AG08396 (cell line): ENCODE data around the gene LGALS12.
"Not testable (repeated sequence)": the region's sequence is repeated elsewhere in the genome, so short reads cannot be mapped to it uniquely, and the experiment has no call there.

Source experiments
- DNase-seq: peaks from one replicate; pipeline ENCODE4 v3.0.0; 2012; ENCODE audit warnings: low spot score, mixed read lengths

Gene LGALS12

GRCh38 chr11:63534076-63534475 lies 28.2 kb downstream of the LGALS12 start:
- DNase-seq, result no peak

DNA sequence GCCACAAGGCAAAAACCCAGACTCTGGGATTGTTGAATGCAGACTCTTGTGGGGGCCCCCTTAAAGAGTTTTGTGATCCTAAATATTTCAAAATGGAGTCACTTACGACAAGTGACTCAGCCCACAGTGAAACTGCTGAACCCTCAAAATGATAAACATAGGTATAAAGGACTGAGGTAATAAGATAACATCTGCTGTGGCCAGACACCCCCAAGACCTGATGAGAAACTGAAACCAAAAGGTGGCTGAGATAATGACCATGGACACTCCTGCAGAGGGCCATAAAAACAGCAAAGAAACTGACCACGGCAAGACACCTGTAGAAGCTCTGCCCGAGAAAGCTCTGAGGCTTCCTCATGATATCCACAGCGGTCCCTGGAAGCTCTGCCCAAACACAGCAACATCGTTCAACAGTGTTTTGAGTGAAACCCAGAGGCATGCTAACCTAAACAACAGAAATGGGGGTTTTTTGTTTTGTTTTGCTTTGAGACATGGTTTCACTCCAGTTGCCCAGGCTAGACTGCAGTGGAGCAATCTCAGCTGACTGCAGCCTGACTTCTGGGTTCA lies 29.1 kb downstream of the LGALS12 start:
- no peak for DNase-seq

- DNase-seq, result no peak
Observed at GRCh38 chr11:63535734-63536133, 29.9 kb downstream of the LGALS12 start.

GRCh38 chr11:63536669-63537292 lies 30.9 kb downstream of the LGALS12 start, which contains the start of gene PLAAT4:
Gene PLAAT4, plus strand, starts transcription at chr11:63536808. Its CDS starts 61 bp downstream, at chr11:63536869.
- DNase-seq, result peak; percentile 68

- peak; percentile 42 for DNase-seq
Observed at GRCh38 chr11:63537293-63538101, 31.6 kb downstream of the LGALS12 start.

DNA sequence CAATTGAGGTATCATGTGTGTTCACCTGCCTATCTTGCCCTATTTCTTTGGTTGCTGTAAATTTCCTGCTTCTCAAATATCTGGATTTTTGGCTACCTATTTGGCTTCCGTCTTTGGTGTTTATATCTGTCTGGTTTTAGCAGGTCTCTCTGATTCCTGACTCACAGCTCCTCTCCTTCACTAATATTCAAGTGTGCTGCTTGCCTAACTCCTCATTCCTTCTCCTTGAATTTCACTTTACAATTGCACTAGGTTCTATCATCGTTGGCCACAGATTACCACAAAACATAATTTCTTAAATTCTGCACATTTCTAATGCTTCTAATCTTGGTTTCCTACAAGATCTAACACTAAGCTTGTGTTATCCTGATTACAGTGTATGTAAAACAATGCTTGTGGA lies 36.6 kb downstream of the LGALS12 start:
- DNase-seq, result not testable (repeated sequence)

- DNase-seq, result no peak
Observed at GRCh38 chr11:63543711-63544110, 37.8 kb downstream of the LGALS12 start.

- DNase-seq, result no peak
Observed at GRCh38 chr11:63547061-63547460, 41.2 kb downstream of the LGALS12 start.

- no peak for DNase-seq
Observed at GRCh38 chr11:63548178-63548577, 42.3 kb downstream of the LGALS12 start.

DNA sequence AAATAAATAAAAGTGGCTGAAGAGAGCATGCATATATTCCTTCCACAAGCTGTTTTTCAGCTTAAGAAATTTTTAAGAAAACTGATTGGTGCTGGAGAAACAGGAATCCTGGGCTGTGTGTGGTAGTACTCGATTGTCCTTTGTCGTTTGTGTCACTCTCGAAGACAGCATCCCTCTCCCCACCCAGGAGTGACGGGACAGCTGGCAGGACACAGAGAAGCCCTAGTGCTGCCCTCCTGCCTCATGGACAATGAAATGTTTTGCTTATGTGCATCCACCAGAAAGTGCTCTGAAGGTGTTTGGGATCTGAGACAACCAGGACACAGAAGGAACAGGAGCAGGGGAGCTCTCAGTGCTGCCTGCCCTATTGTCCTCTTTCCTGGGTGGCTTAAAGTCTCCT lies 43.5 kb downstream of the LGALS12 start:
- no peak for DNase-seq

GRCh38 chr11:63550156-63550700 lies 44.3 kb downstream of the LGALS12 start:
- not testable (repeated sequence) for DNase-seq

GRCh38 chr11:63551091-63551888 lies 45.4 kb downstream of the LGALS12 start:
- DNase-seq, result no peak

DNA sequence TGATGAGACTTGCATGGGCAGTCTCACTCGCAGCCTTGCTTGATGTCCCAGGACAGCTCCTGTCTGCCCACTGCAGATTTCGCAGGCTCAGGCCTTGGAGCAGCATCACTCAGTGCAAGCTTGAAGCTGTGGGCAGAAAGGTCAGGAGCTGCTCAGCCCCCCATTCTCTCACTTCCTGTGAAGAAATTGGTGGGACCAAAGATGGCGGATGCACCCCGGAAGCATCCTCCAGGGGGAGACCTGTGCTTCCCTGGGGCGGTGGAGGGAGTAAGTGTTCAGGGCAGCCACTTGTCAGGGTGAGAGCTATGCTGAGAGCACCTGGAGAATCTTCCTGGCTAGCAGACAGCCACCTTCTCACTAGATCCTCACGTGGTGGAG lies 46.0 kb downstream of the LGALS12 start:
- no peak for DNase-seq

GRCh38 chr11:63552921-63553320 lies 47.0 kb downstream of the LGALS12 start:
- DNase-seq, result no peak

- no peak for DNase-seq
Observed at GRCh38 chr11:63553759-63554158, 47.9 kb downstream of the LGALS12 start.

DNA sequence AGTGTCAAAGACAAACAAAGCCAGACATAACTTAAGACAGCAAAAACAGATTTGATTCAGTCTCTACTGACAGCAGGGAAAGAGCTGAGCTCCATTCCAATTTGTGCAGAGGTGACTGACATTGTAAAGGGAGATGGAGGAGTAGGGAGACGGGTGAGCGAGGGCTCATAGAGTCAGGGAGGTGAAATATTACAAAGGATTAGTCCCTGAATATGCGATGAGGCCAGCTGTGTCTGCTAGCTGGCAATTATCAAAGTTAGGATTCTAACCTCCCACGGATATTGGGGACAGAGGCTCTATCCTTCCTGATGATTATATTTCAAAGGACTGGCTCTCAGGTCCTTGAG lies 49.0 kb downstream of the LGALS12 start:
- DNase-seq, result no peak

DNA sequence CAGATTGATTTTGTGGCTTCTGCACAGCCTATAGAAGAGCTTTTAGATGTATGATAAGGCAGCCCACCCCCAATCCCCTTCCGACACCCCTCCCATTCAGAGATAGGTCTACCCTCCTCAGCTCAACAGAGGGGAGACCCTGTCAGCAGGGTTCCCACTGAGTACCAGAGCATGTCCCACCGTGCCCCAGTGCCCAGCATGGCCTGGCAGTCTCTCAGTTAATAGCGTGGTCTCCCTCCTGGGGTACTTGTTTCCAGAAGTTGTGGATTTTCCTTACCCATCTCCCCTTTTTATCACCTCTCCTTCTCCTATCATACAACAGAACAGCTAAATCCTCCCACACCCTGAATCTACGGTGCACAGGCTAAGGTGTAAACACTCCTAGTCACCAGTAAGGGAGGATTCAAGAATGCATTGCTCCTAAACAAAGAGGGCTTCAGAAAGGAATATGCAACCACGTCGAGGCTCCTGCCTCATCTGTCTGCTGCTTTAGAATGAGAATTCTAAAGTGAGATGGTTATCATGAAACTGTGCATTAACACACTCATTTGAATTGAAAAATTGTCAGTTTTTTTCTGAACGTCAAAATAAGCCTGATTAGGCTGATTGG lies 50.6 kb downstream of the LGALS12 start:
- DNase-seq, result no peak

DNA sequence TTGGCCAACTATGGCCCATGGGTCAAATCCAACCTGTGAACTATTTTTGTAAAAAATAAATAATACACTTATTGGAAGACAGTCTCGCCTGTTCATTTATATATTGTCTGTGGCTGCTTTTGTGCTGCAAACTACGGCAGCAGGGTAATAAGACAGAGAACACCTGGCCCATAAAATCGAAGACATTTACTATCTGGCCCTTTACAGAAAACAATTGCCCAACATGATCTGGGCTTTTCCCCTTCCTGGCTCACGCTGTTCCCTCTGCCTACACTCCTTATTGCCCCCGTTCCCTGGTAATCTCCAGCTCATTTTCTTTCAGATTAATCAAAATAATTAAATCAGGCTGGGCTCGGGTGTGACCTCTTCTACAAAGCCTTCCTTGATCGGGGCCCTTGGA lies 51.7 kb downstream of the LGALS12 start:
- no peak for DNase-seq

GRCh38 chr11:63558459-63559157 lies 52.7 kb downstream of the LGALS12 start:
- no peak for DNase-seq

- DNase-seq, result no peak
Observed at GRCh38 chr11:63560506-63561180, 54.8 kb downstream of the LGALS12 start.
